DOHH2 (cell line): ENCODE results near the gene NFX1.

Experiments used
- CTCF ChIP-seq: fragments of 200-600 bp; sonication (generic); IDR thresholded peaks from one replicate; pipeline ENCODE4 v1.5.1; 2014; ENCODE audit warnings: antibody characterized with exemption, mild to moderate bottlenecking, low read depth, low read length; ENCODE audit not compliant: poor library complexity, severe bottlenecking
- EZH2phosphoT487 ChIP-seq: fragments of 200-600 bp; sonication (generic); IDR thresholded peaks from 2 replicates; pipeline ENCODE4 v1.6.1; 2017; ENCODE audit warnings: borderline replicate concordance, mild to moderate bottlenecking, antibody characterized with exemption, low read length, moderate library complexity, mixed read lengths

- no peak for TF ChIP-seq CTCF
- no peak for TF ChIP-seq EZH2phosphoT487
Measured at GRCh38 chr9:33393581-33393980, 103.3 kb downstream of the NFX1 start.
